DOHH2 (cell line): ENCODE data around the gene C22orf15.

Experiments
- EZH2phosphoT487 ChIP-seq: fragments of 200-600 bp; sonication (generic); IDR thresholded peaks from 2 replicates; pipeline ENCODE4 v1.6.1; 2017; ENCODE audit warnings: borderline replicate concordance, mild to moderate bottlenecking, antibody characterized with exemption, low read length, moderate library complexity, mixed read lengths
- TF ChIP-seq, protein P1 (sequence below): fragments of 200-600 bp; sonication (generic); IDR thresholded peaks from one replicate; pipeline ENCODE4 v1.5.1; 2014; ENCODE audit warnings: antibody characterized with exemption, mild to moderate bottlenecking, low read depth, low read length; ENCODE audit not compliant: poor library complexity, severe bottlenecking

DNA sequence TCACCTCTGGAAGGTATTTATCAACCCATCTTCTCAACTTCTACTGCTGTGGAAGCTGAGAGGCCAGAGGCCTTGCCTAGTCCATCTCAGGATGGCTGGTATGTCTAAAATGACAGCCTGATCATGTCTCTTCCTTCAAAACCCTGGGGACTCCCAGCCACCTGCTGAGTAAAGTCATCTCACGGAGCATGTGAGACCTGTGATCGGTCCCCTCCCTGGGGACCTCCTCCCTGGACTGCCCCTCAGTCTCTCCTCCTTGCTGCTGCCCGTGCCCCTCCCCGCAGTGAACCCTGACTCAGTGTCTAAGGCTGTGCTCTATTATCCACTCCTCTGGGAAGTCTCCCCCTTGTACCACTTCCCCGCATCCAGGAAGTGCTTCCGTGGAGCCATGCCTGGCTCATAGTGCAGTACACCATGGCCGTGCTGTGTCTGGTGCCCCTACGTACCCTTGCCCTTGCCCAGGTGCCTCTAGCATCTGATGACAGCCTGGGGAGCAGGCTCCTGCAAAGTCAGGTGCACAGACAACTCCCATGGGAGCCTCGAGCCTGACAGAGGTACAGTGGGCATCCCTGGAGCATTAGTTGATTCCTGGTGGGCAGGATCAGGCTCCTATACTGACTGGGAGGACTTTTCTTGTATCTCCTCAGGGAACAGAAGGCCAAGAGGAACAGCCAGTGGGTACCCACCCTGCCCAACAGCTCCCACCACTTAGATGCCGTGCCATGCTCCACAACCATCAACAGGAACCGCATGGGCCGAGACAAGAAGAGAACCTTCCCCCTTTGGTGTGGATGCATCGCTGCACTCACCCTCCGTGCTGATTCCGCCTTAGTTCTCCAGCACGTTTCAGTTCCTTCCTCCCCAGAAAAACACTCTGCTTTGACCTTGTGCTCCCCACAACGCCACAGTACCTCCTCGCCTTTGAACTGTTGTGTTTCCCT lies 37.8 kb downstream of the C22orf15 start:
- TF ChIP-seq, protein P1, sequence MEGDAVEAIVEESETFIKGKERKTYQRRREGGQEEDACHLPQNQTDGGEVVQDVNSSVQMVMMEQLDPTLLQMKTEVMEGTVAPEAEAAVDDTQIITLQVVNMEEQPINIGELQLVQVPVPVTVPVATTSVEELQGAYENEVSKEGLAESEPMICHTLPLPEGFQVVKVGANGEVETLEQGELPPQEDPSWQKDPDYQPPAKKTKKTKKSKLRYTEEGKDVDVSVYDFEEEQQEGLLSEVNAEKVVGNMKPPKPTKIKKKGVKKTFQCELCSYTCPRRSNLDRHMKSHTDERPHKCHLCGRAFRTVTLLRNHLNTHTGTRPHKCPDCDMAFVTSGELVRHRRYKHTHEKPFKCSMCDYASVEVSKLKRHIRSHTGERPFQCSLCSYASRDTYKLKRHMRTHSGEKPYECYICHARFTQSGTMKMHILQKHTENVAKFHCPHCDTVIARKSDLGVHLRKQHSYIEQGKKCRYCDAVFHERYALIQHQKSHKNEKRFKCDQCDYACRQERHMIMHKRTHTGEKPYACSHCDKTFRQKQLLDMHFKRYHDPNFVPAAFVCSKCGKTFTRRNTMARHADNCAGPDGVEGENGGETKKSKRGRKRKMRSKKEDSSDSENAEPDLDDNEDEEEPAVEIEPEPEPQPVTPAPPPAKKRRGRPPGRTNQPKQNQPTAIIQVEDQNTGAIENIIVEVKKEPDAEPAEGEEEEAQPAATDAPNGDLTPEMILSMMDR, result no peak
- TF ChIP-seq EZH2phosphoT487, result no peak
